CD4-positive, alpha-beta T cell (primary cell): ENCODE results near the gene CACNA2D4. TPM values are rescaled to one million over a fixed set of nuclear protein-coding genes. Genes with fewer than 3 reads are reported as not detected.

Experiments
- ATAC-seq: fragments of 200-7000 bp; cut with Tn5 transposase; one replicate; pipeline ENCODE4 v1.10.0; 2022; ENCODE audit warnings: mild to moderate bottlenecking; ENCODE audit not compliant: poor library complexity
- CTCF ChIA-PET: fragments of 350-600 bp; sonication (Branson Sonifier 250); formaldehyde crosslinking; loops from one replicate; lab custom pipeline; 2021; ENCODE audit warnings: antibody characterized with exemption, inconsistent platforms; lab: Charles Lee
- POLR2A ChIA-PET: fragments of 350-600 bp; sonication (Branson Sonifier 250); formaldehyde crosslinking; loops from one replicate; lab custom pipeline; 2021; ENCODE audit warnings: antibody characterized with exemption, inconsistent platforms; lab: Charles Lee
- DNase-seq, 14 experiments: peaks; one replicate each; pipeline ENCODE4 v3.0.0-alpha.2; 2013 to 2020; ENCODE audit warnings: mixed read lengths in 2 of 14
- H3K27ac ChIP-seq, 2 donors: one replicate each; pipeline versions ENCODE4 v1.5.1 to v1.7.0; 2013; ENCODE audit warnings: low read length in 2 of 2, low read depth in 1 of 2, mild to moderate bottlenecking in 1 of 2
- H3K27me3 ChIP-seq, 2 experiments: 1 replicate in 1 of 2; 2 replicates in 1 of 2; pipeline versions ENCODE4 v1.6.1 to v1.7.0; 2013; ENCODE audit warnings: low read length in 2 of 2, control low read depth in 1 of 2, mild to moderate bottlenecking in 1 of 2, moderate library complexity in 1 of 2; ENCODE audit not compliant: insufficient read depth in 2 of 2, control insufficient read depth in 1 of 2
- H3K36me3 ChIP-seq: one replicate; pipeline ENCODE4 v1.6.1; 2013; ENCODE audit warnings: low read length, control low read depth; ENCODE audit not compliant: insufficient read depth
- H3K4me1 ChIP-seq: one replicate; pipeline ENCODE4 v1.6.1; 2013; ENCODE audit warnings: low read length, control low read depth; ENCODE audit not compliant: insufficient read depth
- H3K4me3 ChIP-seq: one replicate; pipeline ENCODE4 v1.5.1; 2013; ENCODE audit warnings: mild to moderate bottlenecking, low read length, moderate library complexity
- H3K9me3 ChIP-seq, 2 experiments: 1 replicate in 1 of 2; 2 replicates in 1 of 2; pipeline versions ENCODE4 v1.6.1 to v1.7.0; 2013; ENCODE audit warnings: low read length in 2 of 2, mild to moderate bottlenecking in 2 of 2, control low read depth in 1 of 2, moderate library complexity in 1 of 2; ENCODE audit not compliant: control insufficient read depth in 1 of 2, insufficient read depth in 1 of 2
- H3K27ac Mint-ChIP-seq: one replicate; pipeline ENCODE4 v1.8.0; 2020; ENCODE audit warnings: mixed read lengths
- H3K27me3 Mint-ChIP-seq: one replicate; pipeline ENCODE4 v1.8.0; 2021; ENCODE audit warnings: mixed read lengths
- H3K36me3 Mint-ChIP-seq: one replicate; pipeline ENCODE4 v1.8.0; 2021; ENCODE audit warnings: low read depth, mixed read lengths
- H3K4me1 Mint-ChIP-seq: one replicate; pipeline ENCODE4 v1.8.0; 2021; ENCODE audit warnings: low read depth, mixed read lengths
- H3K4me3 Mint-ChIP-seq: one replicate; pipeline ENCODE4 v1.8.0; 2020; ENCODE audit warnings: mild to moderate bottlenecking, mixed read lengths
- H3K9me3 Mint-ChIP-seq: one replicate; pipeline ENCODE4 v1.8.0; 2020; ENCODE audit warnings: mixed read lengths
- CTCF ChIP-seq: fragments of 200-600 bp; IDR thresholded peaks from one replicate; pipeline ENCODE4 v1.8.0; 2022; ENCODE audit warnings: antibody characterized with exemption, mild to moderate bottlenecking
- intact Hi-C, 2 experiments: fragments of 100-400 bp; cut with DNase I in 1 of 2; cut with micrococcal nuclease in 1 of 2; formaldehyde crosslinking; loops; one replicate each; pipeline versions ENCODE4 v1.15.1 to v1.9.0; 2023 to 2025; cut with DNase I, micrococcal nuclease
- total RNA-seq, 174 experiments: library from RNA in 2 of 174; stranded (reverse) in 2 of 174; gene quantifications; one replicate each; pipeline ENCODE4 v1.2.3 and lab custom pipeline; 2021 to 2026

Gene CACNA2D4
- total RNA-seq, 2 experiments from 2014 or later: 10.5 to 11.3 TPM

GRCh38 chr12:1939331-1939730 lies 20.9 kb upstream of the CACNA2D4 start:
- H3K27me3 ChIP-seq: no peaks in the 10 kb centered on the region
- ChIA-PET POLR2A (interaction anchor here (1.0 to 1.8 kb wide), 11 partner anchors 15 to 305 kb away, joined by 3 to 50 read pairs (median 5); partner anchors contain the start of gene DCP1B), CTCF (interaction anchor here (0.7 to 3.9 kb wide), 26 partner anchors 15 to 821 kb away, joined by 3 to 122 read pairs (median 5); no protein-coding TSS in a partner anchor)
- DNase-seq: no peak
- H3K36me3 Mint-ChIP-seq: peaks cover 50% of the 10 kb centered on the region
- no peaks in the 10 kb centered on the region for H3K9me3 Mint-ChIP-seq
- no peaks in the 10 kb centered on the region for H3K27me3 Mint-ChIP-seq
- no peak overlapping the region for H3K4me3 Mint-ChIP-seq
- no peak overlapping the region for H3K27ac Mint-ChIP-seq
- no peak overlapping the region for H3K27ac ChIP-seq
- no peak overlapping the region for H3K4me3 ChIP-seq
- H3K9me3 ChIP-seq: no peaks in the 10 kb centered on the region
- no peak for TF ChIP-seq CTCF
- peaks cover 6% of the 10 kb centered on the region for H3K4me1 Mint-ChIP-seq
- no peak for ATAC-seq
- H3K36me3 ChIP-seq: peaks cover 20% of the 10 kb centered on the region
- H3K4me1 ChIP-seq: peaks cover 6% of the 10 kb centered on the region
- intact Hi-C loops: loop anchor here in 1 of 2 experiments (1.0 to 5.0 kb wide), 2 partner anchors 98 to 287 kb away; no protein-coding TSS in a partner anchor

GRCh38 chr12:1937481-1938224 lies 19.2 kb upstream of the CACNA2D4 start:
- no peak for ATAC-seq
- H3K27me3 Mint-ChIP-seq: no peaks in the 10 kb centered on the region
- H3K9me3 Mint-ChIP-seq: no peaks in the 10 kb centered on the region
- no peak overlapping the region for H3K4me3 Mint-ChIP-seq
- no peak overlapping the region for H3K27ac ChIP-seq
- intact Hi-C loops: loop anchor here in 1 of 2 experiments (5.0 kb wide), 1 partner anchor 100 kb away; no protein-coding TSS in a partner anchor
- H3K4me3 ChIP-seq: no peak overlapping the region
- H3K36me3 ChIP-seq: peaks cover 20% of the 10 kb centered on the region
- peaks cover 6% of the 10 kb centered on the region for H3K4me1 ChIP-seq
- ChIA-PET POLR2A (no interaction called here), CTCF (interaction anchor here (0.6 to 3.9 kb wide), 2 partner anchors 141 to 146 kb away, joined by 3 to 122 read pairs; no protein-coding TSS in a partner anchor)
- H3K36me3 Mint-ChIP-seq: peaks cover 34% of the 10 kb centered on the region
- peaks cover 9% of the 10 kb centered on the region for H3K4me1 Mint-ChIP-seq
- no peaks in the 10 kb centered on the region for H3K27me3 ChIP-seq
- H3K27ac Mint-ChIP-seq: no peak overlapping the region
- no peak for DNase-seq
- no peak for TF ChIP-seq CTCF
- no peaks in the 10 kb centered on the region for H3K9me3 ChIP-seq

- intact Hi-C loops: loop anchor here in 1 of 2 experiments (5.0 kb wide), 1 partner anchor 101 kb away; no protein-coding TSS in a partner anchor
- CTCF ChIA-PET: no interaction called here
- POLR2A ChIA-PET: no interaction called here
- Mint-ChIP-seq H3K27ac (no peak overlapping the region), H3K4me1 (peaks cover 9% of the 10 kb centered on the region), H3K9me3 (no peaks in the 10 kb centered on the region), H3K27me3 (no peaks in the 10 kb centered on the region), H3K4me3 (no peak overlapping the region), H3K36me3 (peaks cover 28% of the 10 kb centered on the region)
- ATAC-seq (no peak), DNase-seq (peak in 1 of 14 experiments; percentile 2)
- no peak for TF ChIP-seq CTCF
- H3K4me1 ChIP-seq: peaks cover 6% of the 10 kb centered on the region
- H3K9me3 ChIP-seq: no peaks in the 10 kb centered on the region
- H3K4me3 ChIP-seq: no peak overlapping the region
- no peaks in the 10 kb centered on the region for H3K27me3 ChIP-seq
- no peak overlapping the region for H3K27ac ChIP-seq
- peaks cover 20% of the 10 kb centered on the region for H3K36me3 ChIP-seq
These were observed 18.2 kb upstream of the CACNA2D4 start for GRCh38 chr12:1936406-1937320.
